HEK293 (cell line): ENCODE results near the gene TPM1.

Experiments used
- CTCF ChIA-PET: fragments of 350-600 bp; formaldehyde crosslinking; extraction: SDS; loops from one replicate; lab custom pipeline; 2021; ENCODE audit warnings: antibody characterized with exemption; lab: Yijun Ruan, JAX
- POLR2A ChIA-PET: fragments of 300-600 bp; formaldehyde crosslinking; extraction: SDS; loops from one replicate; lab custom pipeline; 2020; ENCODE audit warnings: antibody characterized with exemption, inconsistent platforms; lab: Yijun Ruan, JAX
- H3K27ac ChIP-seq: fragments of 200-500 bp; sonication (Bioruptor generic); 2 replicates; pipeline ENCODE4 v1.5.1; 2014; ENCODE audit warnings: low read depth, low read length, control low read depth, inconsistent platforms; ENCODE audit errors: extremely low read depth
- H3K36me3 ChIP-seq, 2 experiments: fragments of 200-500 bp in 1 of 2; sonication (Bioruptor generic) in 1 of 2; 1 replicate in 1 of 2; 2 replicates in 1 of 2; pipeline ENCODE4 v1.5.1; 2014 to 2017; ENCODE audit warnings: inconsistent platforms in 2 of 2, low read length in 2 of 2; ENCODE audit not compliant: control insufficient read depth in 2 of 2, insufficient read depth in 1 of 2
- H3K4me1 ChIP-seq: fragments of 200-500 bp; sonication (Bioruptor generic); 2 replicates; pipeline ENCODE4 v1.5.1; 2014; ENCODE audit warnings: mild to moderate bottlenecking, low read length, inconsistent platforms; ENCODE audit not compliant: control insufficient read depth, insufficient read depth
- H3K4me3 ChIP-seq: 2 replicates; pipeline ENCODE4 v1.5.1; 2011; ENCODE audit warnings: low read depth, mild to moderate bottlenecking, control low read depth, low read length, moderate library complexity
- H3K9me3 ChIP-seq: fragments of 200-500 bp; sonication (Bioruptor generic); 2 replicates; pipeline ENCODE4 v1.5.1; 2014; ENCODE audit warnings: low read depth, low read length, inconsistent platforms; ENCODE audit not compliant: control insufficient read depth, insufficient read depth
- GLI2 ChIP-seq: fragments of 450-650 bp; formaldehyde crosslinking; IDR thresholded peaks from 2 replicates; pipeline ENCODE4; 2017; ENCODE audit warnings: missing biosample characterization, missing genetic modification characterization, low read depth, borderline replicate concordance
- GLIS2 ChIP-seq: fragments of 450-650 bp; formaldehyde crosslinking; IDR thresholded peaks from 2 replicates; pipeline ENCODE4 v1.5.1; 2016; ENCODE audit warnings: missing biosample characterization, missing genetic modification characterization
- MZF1 ChIP-seq: fragments of 450-650 bp; formaldehyde crosslinking; IDR thresholded peaks from 2 replicates; pipeline ENCODE4 v1.5.1; 2017; ENCODE audit warnings: missing biosample characterization, missing genetic modification characterization, borderline replicate concordance
- REPIN1 ChIP-seq: fragments of 450-650 bp; formaldehyde crosslinking; IDR thresholded peaks from 2 replicates; pipeline ENCODE4 v1.5.1; 2017; ENCODE audit warnings: missing biosample characterization, missing genetic modification characterization, low read depth
- SALL2 ChIP-seq: fragments of 450-650 bp; formaldehyde crosslinking; IDR thresholded peaks from 2 replicates; pipeline ENCODE4 v1.5.0; 2017; ENCODE audit warnings: missing biosample characterization, mild to moderate bottlenecking, missing genetic modification characterization, borderline replicate concordance
- ZBTB20 ChIP-seq: fragments of 450-650 bp; formaldehyde crosslinking; IDR thresholded peaks from 2 replicates; pipeline ENCODE4 v1.5.1; 2016; ENCODE audit warnings: missing biosample characterization, missing genetic modification characterization
- ZBTB49 ChIP-seq: fragments of 450-650 bp; formaldehyde crosslinking; IDR thresholded peaks from 2 replicates; pipeline ENCODE4 v1.5.1; 2016; ENCODE audit warnings: missing biosample characterization, missing genetic modification characterization, low read depth
- ZNF148 ChIP-seq: fragments of 450-650 bp; formaldehyde crosslinking; IDR thresholded peaks from 2 replicates; pipeline ENCODE4 v1.5.0; 2017; ENCODE audit warnings: missing biosample characterization, missing genetic modification characterization, borderline replicate concordance
- ZNF221 ChIP-seq: fragments of 450-650 bp; formaldehyde crosslinking; IDR thresholded peaks from 2 replicates; pipeline ENCODE4 v1.5.1; 2017; ENCODE audit warnings: missing biosample characterization, missing genetic modification characterization, borderline replicate concordance
- ZNF274 ChIP-seq, 2 experiments: fragments of 200-500 bp in 1 of 2; fragments of 450-650 bp in 1 of 2; sonication (Bioruptor generic) in 1 of 2; formaldehyde crosslinking in 1 of 2; IDR thresholded peaks; 2 replicates each; pipeline versions ENCODE4 v1.5.1 to v1.6.1; 2014 to 2016; ENCODE audit warnings: borderline replicate concordance in 1 of 2, inconsistent platforms in 1 of 2, low read length in 1 of 2, missing biosample characterization in 1 of 2, missing genetic modification characterization in 1 of 2
- ZNF335 ChIP-seq: fragments of 450-650 bp; formaldehyde crosslinking; conservative IDR thresholded peaks from 2 replicates; pipeline ENCODE4 v1.5.1; 2016; ENCODE audit warnings: missing biosample characterization, missing genetic modification characterization
- ZNF350 ChIP-seq: fragments of 450-650 bp; formaldehyde crosslinking; IDR thresholded peaks from 2 replicates; pipeline ENCODE4 v1.5.0; 2017; ENCODE audit warnings: missing biosample characterization, mild to moderate bottlenecking, missing genetic modification characterization
- ZNF354C ChIP-seq: fragments of 450-650 bp; formaldehyde crosslinking; IDR thresholded peaks from 2 replicates; pipeline ENCODE4 v1.5.1; 2016; ENCODE audit warnings: missing biosample characterization, missing genetic modification characterization, low read depth, borderline replicate concordance
- ZNF433 ChIP-seq: fragments of 450-650 bp; formaldehyde crosslinking; IDR thresholded peaks from 2 replicates; pipeline ENCODE4 v1.5.1; 2016; ENCODE audit warnings: missing biosample characterization, missing genetic modification characterization, low read depth
- ZNF529 ChIP-seq: fragments of 450-650 bp; formaldehyde crosslinking; IDR thresholded peaks from 2 replicates; pipeline ENCODE4 v1.5.1; 2017; ENCODE audit warnings: missing genetic modification characterization, missing biosample characterization; ENCODE audit not compliant: insufficient replicate concordance
- ZNF580 ChIP-seq: fragments of 450-650 bp; formaldehyde crosslinking; IDR thresholded peaks from 2 replicates; pipeline ENCODE4 v1.5.1; 2016; ENCODE audit warnings: missing biosample characterization, missing genetic modification characterization
- ZNF626 ChIP-seq: fragments of 450-650 bp; sonication (Bioruptor Pico); formaldehyde crosslinking; IDR thresholded peaks from 2 replicates; pipeline ENCODE4 v1.5.1; 2018; ENCODE audit warnings: missing biosample characterization, missing genetic modification characterization, inconsistent platforms
- ZNF639 ChIP-seq: fragments of 450-650 bp; formaldehyde crosslinking; IDR thresholded peaks from 2 replicates; pipeline ENCODE4 v1.5.1; 2016; ENCODE audit warnings: missing biosample characterization, missing genetic modification characterization
- ZNF837 ChIP-seq: fragments of 450-650 bp; formaldehyde crosslinking; IDR thresholded peaks from 2 replicates; pipeline ENCODE4 v1.5.1; 2016; ENCODE audit warnings: missing biosample characterization, missing genetic modification characterization

TPM1 gene

GRCh38 chr15:63041402-63041973 is 1.1 kb upstream of the TPM1 start (continued):
- TF ChIP-seq ZBTB49 (tag by site-specific recombination) = no peak
- TF ChIP-seq ZNF350 (tag by site-specific recombination) = no peak
- no peak for TF ChIP-seq ZNF354C (tag by site-specific recombination)
- TF ChIP-seq REPIN1 (tag by site-specific recombination) = no peak
- no peak for TF ChIP-seq ZNF274 (IDR thresholded peaks at IDR 0.05; ENCODE audit: low read length)
- TF ChIP-seq ZNF274 (tag by site-specific recombination; IDR thresholded peaks at IDR 0.05; ENCODE audit: borderline replicate concordance) = no peak
- TF ChIP-seq ZNF580 (tag by site-specific recombination) = no peak
- no peak for TF ChIP-seq ZNF529 (tag by site-specific recombination)
- TF ChIP-seq ZNF639 = no peak
- no peak for TF ChIP-seq GLI2 (tag by site-specific recombination)
- TF ChIP-seq ZBTB20 (tag by site-specific recombination) = no peak

- H3K9me3 ChIP-seq = no peaks in the 10 kb centered on the region
- H3K4me1 ChIP-seq = peaks cover 6% of the 10 kb centered on the region
- CTCF ChIA-PET = interaction anchor here (0.7 to 1.5 kb wide), 3 partner anchors 24 to 127 kb away, joined by 3 to 4 read pairs (median 3); no protein-coding TSS in a partner anchor
- TF ChIP-seq SALL2 (tag by site-specific recombination) (no peak), ZNF221 (tag by site-specific recombination) (no peak), GLIS2 (tag by site-specific recombination) (peak; percentile 41), ZNF433 (tag by site-specific recombination) (no peak), ZNF837 (tag by site-specific recombination) (no peak), ZNF148 (tag by site-specific recombination) (no peak), MZF1 (tag by site-specific recombination) (no peak), ZNF335 (tag by site-specific recombination) (peak; percentile 11; the same call in 1 of the 2 replicates), ZNF626 (tag by site-specific recombination) (no peak)
- peak overlapping the region; percentile 56; the same call in 1 of the 2 replicates for H3K27ac ChIP-seq
- H3K36me3 ChIP-seq = peaks cover 0 to 6% of the 10 kb centered on the region in 2 experiments; a peak in 1 of 3 replicates
- POLR2A ChIA-PET = interaction anchor here (0.5 to 1.5 kb wide), 8 partner anchors 24 to 251 kb away, joined by 3 to 5 read pairs (median 4); no protein-coding TSS in a partner anchor
- peak overlapping the region; percentile 72 for H3K4me3 ChIP-seq
Measured at GRCh38 chr15:63042877-63043334, 359 bp downstream of the TPM1 start.
